ENCODE measurements around the gene RELB.
"Not testable (repeated sequence)": the region's sequence is repeated elsewhere in the genome, so short reads cannot be mapped to it uniquely, and the experiment has no call there.

RELB gene

DNA sequence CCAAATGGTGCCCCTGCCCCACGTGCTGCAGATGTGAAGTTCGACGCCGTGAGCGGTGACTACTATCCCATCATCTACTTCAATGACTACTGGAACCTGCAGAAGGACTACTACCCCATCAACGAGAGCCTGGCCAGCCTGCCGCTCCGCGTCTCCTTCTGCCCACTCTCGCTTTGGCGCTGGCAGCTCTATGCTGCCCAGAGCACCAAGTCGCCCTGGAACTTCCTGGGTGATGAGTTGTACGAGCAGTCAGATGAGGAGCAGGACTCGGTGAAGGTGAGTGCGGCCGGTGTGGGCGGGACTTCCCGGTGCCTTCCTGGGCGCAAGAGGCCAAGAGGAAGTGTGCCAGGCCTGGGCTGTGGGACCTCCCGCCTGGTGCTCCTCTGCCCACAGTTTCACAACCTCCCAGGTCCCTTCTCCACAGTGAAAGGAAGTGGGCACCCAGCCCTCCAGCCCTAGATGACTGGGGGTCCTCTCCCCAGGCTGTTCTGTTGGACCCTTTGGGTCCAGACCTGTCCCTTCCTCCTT lies 14.1 kb upstream of the RELB start:
- DNase-seq (ENCODE audit: low spot score), result no peak

DNA sequence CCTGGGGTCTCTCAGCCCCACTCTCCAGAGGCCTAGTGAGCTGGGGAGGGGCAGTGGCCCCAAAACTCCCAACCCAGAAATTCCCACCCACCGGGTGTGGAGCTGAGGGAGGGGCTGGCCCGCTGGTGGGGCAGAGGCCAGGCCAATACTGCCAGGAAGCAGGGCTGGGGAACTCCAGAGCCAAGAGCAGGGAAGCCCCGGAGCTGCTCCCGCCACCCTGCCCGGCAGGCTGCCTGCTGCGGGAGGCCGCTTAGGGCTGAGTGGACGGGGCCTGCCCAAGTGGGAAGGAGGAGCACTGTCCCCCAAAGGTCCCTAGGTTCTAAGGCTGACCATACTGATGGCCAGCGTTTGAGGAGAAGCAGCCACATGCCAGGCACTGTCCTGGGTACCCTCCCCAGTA lies 13.0 kb upstream of the RELB start:
- no peak for DNase-seq (ENCODE audit: low spot score)

DNA sequence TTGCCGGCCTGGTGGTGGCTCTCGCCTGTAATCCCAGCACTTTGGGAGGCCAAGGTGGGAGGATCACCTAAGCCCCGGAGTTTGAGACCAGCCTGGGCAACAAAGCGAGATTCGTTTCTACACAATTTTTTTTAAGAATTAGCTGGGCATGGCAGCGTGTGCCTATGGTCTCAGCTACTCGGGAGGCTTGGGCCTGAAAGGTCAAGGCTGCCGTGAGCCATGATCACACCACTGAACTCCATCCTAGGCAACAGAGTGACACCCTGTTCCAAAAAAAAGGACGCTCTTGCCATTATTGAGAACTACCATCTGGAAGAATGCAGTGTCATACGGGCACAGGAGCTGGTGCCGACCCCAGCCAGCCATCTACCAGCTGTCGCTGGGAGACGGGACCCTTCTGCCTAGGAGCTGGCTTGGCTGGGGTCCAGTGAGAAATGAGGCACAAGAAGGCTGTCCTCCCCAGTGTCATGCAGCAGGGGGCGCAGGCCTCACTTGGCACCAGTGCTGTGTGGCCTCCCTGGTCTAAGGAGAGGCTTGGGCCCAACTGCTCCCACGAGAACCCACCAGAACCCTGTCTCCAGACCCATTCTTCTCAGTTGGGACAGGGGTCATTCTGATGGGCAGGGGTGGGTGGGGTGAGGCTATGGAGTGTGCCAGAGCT lies 12.2 kb upstream of the RELB start:
- peak; percentile 80 for DNase-seq (ENCODE audit: low spot score)

DNA sequence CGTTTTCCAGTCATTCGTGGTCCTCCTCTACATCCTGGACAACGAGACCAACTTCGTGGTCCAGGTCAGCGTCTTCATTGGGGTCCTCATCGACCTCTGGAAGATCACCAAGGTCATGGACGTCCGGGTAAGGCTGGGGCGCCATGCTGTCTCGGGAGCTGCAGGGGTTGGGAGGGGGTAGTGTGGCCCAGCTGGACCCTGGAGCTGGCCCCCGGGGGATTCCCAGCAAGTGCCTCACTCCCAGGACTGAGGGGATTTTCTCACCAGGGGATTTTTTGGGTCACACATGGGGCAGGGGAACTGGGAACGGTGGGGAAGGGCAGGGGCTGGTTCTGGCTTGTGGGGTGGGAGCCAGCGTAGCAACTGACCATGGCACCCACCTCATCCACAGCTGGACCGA lies 10.8 kb upstream of the RELB start:
- no peak for DNase-seq (ENCODE audit: low spot score)

DNA sequence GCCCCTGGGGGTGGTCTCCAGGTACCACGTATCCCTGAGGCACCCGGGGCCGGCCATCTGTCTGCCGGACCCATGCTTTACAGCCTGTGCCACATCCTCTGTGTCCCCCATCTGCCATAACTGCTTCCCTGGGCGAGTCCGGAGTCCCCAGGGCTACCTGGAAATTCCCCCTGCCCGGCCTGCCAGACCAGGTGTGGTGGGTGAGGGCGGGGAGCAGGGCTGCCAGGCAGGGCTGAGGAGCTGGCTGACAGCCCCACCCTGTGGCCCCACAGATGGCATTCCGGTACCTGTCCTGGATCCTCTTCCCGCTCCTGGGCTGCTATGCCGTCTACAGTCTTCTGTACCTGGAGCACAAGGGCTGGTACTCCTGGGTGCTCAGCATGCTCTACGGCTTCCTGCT lies 10.3 kb upstream of the RELB start:
- DNase-seq (ENCODE audit: low spot score), result no peak

DNA sequence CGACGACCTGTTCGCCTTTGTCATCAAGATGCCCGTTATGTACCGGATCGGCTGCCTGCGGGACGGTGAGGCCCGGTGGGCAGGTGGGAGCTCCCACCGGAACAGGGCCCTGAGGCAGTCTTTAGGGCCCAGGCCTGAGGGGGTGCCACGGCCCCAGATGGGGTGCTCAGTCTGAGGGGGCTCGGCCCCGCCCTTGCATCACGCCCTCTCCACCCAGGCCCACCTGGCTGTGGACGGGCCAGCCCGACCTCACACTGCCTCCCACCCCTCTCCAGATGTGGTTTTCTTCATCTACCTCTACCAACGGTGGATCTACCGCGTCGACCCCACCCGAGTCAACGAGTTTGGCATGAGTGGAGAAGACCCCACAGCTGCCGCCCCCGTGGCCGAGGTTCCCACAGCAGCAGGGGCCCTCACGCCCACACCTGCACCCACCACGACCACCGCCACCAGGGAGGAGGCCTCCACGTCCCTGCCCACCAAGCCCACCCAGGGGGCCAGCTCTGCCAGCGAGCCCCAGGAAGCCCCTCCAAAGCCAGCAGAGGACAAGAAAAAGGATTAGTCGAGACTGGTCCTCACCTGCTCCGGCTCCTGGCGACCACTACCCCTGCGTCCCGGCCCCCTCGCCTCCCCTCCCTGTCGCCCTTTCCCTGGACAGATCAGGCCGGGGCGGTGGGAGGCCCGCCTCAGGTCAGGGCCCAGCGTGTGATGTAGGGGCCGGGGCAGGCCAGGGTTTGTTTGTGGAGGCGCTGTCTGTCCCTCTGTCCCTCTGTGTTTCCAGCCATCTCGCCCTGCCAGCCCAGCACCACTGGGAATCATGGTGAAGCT lies 8.7 kb upstream of the RELB start:
- DNase-seq (ENCODE audit: low spot score), result no peak

DNA sequence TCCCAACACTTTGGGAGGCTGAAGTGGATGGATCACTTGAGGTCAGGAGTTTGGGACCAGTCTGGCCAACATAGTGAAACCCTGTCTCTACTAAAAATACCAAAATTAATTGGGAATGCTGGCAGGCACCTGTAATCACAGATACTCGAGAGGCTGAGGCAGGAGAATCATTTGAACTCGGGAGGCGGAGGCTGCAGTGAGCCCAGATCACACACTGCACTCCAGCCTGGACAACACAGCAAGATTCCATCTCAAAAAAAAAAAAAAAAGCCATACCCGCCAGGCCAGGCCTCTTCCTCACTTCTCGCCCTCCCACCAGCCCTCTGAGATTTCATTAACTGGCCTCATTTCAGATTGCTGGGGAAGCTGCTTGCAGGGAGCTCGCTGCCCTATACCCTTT lies 7.7 kb upstream of the RELB start:
- DNase-seq (ENCODE audit: low spot score), result no peak

DNA sequence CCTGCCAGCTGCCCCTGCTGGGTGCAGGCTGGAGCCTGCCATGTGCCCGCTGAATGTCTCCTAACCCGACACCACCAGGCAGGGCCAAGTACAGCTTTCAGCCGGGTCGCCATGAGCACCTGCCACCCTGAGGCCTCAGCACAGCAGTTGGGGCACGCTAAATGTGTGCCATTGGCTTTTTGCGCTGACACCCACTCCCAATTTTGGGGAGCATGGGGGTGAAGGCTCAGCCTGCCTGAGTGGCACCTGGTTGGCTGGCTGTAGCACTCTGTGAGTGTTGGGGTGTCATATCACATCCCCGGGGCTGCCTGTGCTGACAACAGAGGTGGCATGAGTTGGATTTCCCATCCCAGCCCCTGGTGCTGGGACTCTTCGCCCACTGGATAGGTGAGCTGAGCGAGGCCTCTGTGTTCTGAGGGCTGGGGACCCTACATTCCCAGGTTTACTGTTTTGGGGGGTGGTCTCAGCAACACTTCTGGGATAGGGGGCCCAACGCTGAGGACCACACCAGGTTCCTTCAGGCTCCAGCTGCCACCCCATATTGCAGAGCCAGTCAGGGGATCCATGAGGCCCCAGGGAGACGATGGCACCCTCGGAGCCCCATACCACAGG lies 7.2 kb upstream of the RELB start:
- no peak for DNase-seq (ENCODE audit: low spot score)

DNA sequence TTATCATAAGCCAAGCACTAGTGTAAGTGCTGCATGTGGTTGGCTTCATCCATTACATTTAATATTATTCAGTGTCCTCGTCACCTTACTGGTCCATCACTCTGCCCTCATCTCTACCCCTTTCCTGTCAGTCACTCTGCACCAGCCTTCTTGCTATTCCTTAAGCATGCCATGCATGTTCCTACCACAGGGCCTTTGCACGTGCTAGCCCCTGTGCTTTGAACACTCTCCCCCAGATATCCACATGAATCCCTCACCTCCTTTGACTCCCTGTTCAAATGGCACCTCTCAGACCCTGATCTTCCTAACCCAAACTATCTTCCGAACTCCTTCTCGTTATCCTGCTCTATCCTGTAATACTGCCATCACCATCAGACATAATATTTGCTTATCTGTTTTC lies 3.2 kb upstream of the RELB start:
- DNase-seq (ENCODE audit: low spot score), result no peak

DNA sequence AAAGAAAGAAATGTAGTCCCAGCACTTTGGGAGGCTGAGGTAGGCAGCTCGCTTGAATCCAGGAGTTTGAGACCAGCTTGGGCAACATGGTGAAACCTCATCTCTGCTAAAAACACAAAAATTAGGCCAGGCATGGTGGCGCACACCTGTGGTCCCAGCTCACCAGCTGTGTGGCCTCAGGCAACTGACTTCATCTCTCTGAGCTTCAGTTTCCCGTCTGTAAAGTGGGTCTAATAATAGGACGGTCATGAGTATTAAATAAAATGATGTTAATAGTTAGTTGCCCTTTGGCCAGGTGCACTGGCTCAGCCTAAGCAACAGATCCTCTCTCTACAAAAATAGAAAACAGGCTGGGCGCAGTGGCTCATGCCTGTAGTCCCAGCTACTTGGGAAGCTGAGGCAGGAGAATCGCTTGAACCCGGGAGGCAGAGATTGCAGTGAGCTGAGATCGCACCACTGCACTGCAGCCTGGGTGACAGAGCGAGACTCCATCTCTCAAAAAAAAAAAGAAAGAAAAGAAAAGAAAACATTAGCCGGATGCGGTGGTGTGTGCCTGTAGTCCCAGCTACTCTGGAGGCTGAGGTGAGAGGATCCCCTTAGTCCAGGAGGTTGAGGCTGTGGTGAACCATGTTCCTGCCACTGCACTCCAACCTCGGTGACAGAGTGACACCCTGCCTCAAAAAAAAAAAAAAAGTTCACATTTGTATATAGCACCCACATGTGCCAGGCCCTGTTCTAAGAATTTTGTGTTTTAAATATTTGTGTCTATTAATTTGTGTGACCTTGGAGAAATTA lies 1.9 kb upstream of the RELB start:
- DNase-seq (ENCODE audit: low spot score), result not testable (repeated sequence)

DNA sequence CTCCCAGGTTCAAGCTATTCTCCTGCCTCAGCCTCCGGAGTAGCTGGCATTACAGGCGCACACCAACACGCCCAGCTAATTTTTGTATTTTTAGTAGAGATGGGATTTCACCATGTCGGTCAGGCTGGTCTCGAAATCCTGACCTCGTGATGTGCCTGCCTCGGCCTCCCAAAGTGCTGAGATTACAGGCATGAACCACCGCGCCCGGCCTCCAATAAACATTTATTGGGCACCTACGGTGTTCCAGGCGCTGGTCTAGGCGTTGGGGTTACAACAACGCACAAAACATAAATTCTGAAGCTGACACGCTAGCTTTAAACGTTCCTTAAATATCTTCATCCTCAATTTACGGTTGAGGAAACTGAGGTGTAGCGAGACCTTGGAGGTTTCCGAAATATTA lies 599 bp upstream of the RELB start:
- DNase-seq (ENCODE audit: low spot score), result not testable (repeated sequence)

DNA sequence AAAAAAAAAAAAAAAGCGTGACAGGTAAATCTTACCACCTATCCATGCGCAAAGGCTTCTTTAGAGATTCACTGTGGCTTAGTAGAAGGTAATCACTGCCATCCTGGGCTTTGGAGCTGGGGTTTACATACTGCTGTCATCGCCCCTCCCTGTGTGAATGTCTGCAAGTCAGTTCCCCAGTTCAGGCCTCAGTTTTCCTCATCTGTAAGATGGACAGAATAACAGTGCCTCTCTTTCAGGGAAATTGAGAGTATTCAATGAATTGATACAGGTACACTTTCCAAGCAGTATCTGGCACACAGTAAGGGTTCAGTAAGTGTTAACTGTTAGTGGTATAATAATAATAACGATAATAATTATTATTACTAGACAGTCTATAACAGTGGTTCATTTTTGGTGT lies 2.2 kb downstream of the RELB start:
- DNase-seq (ENCODE audit: low spot score), result no peak

DNA sequence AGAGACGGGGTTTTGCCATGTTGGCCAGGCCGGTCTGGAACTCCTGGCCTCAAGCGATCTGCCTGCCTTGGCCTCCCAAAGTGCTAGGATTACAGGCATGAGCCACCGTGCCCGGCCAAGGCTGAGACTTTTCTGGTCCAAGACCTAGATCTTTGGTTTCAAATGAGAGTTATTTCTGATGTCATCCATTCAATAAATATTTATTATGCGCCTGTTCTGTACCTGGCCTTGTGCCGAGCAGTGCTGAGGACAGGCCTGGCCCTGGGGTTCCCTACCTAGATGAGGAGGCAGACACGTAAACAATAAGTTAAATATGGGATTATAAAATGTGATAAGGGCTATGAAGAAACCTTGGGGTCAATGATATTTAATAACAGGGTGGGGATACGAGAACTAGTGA lies 4.5 kb downstream of the RELB start:
- DNase-seq (ENCODE audit: low spot score), result no peak

DNA sequence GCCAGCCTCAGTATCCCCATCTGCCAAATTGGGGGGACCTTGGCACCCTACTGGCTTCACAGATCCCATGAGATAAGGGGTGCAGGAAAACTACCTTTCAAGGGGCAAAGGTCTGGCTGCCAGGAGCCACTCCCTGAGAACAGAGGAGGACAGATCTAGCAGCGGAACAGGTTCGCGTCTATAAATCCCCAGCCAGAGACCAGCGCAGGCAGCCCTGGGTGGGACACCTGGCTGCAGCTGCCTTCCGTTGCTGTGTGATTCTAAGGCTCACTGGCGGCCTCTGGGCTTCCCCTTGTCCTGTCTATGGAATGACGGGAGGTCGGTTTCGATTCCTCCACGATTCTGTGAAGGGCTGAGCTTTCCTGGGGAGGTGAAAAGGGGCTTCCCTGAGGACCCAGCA lies 7.3 kb downstream of the RELB start:
- DNase-seq (ENCODE audit: low spot score), result no peak

DNA sequence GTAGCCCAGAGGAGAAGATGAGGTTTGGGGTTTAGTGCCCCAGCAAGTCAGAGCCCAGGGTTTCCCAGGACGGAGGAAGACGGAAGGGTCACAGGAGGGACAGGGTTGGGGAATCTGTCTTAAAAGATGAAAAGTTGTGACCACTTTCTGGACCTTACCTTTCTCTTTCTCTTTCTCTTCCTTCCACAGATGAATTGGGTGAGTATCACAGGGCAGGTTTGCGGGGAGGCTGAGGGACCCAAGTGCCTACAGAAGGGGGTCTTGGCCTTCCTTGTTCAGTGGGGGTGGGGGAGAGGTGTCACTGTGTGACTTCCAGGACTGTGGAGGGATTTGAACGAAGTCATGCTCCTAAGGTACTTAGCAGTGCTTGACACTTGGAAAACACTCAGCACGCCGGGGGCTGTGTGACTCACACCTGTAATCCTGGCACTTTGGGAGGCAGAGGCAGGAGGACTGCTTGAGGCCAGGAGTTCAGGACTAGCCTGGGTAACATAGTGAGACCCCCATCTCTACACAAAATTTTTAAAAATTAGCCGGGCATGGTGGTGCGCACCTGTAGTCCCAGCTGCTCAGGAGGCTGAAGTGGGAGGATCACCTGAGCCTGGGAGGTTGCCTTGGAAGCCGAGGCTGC lies 8.5 kb downstream of the RELB start:
- no peak for DNase-seq (ENCODE audit: low spot score)

DNA sequence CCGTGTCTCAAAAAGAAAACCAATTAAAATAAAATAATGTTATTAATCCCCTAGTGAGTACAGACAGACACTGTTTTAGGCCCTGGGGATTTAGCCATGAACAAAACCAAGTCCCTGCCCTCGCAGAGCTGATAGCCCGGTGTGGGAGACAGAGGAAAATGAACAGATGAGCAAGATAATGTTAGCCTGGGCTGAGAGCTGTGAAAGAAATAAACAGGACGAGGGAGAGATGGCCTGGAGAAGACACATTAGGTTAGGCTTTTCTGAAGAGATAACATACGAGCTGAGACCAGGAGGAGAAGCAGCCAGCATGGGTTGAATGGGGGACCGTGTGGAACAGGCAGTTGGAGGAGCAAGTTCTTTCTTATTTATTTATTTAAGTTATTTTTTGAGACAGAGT lies 9.0 kb downstream of the RELB start:
- DNase-seq (ENCODE audit: low spot score), result no peak

DNA sequence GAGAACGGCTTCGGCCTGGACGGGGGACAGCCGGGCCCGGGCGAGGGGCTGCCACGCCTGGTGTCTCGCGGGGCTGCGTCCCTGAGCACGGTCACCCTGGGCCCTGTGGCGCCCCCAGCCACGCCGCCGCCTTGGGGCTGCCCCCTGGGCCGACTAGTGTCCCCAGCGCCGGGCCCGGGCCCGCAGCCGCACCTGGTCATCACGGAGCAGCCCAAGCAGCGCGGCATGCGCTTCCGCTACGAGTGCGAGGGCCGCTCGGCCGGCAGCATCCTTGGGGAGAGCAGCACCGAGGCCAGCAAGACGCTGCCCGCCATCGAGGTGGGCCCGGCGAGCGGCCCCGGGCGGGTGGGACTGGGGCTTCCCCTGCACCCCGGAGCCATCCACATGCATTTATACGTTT lies 10.7 kb downstream of the RELB start:
- DNase-seq (ENCODE audit: low spot score), result no peak

DNA sequence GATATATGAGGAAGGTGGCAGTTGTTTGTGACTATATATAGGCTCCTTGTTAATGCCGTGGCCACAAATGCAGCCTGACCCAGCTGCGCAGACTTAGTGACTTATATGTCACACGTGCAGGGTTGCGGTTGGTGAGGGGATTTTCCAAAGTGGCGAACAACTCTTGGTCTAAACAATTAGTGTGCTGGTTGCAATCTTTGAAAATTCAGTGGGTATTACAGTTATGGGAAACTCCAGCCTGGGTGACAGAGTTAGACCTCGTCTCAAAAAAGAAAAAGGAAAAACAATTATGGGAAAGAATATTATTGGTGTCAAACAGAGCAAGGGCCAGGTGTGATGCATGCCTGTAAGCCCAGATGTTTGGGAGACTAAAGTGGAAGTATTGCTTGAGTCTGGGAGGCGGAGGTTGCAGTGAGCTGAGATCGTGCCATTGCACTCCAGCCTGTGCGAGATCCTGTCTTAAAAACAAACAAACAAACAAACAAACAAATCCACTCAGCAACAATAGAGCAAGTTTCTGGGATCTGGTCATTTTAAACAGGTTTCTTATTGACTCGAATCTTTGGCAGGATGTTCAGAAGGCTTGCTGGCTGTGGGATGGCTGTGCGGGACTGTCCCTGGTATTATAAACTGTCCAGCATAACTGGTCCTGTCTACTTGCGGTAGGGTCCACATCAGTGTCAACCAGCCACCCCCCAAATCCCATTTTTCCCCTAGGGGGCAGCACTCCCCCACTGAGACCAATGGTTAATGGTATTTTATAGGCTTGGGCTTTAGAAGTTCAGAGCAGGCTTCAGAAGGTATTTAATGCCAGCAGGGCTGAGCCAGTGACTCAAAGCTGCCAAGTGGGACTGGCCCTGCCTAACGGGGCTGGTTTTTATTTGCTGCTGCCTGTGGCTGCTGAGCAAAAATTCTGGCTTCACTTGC lies 15.4 kb downstream of the RELB start:
- DNase-seq (ENCODE audit: low spot score), result peak; percentile 95

DNA sequence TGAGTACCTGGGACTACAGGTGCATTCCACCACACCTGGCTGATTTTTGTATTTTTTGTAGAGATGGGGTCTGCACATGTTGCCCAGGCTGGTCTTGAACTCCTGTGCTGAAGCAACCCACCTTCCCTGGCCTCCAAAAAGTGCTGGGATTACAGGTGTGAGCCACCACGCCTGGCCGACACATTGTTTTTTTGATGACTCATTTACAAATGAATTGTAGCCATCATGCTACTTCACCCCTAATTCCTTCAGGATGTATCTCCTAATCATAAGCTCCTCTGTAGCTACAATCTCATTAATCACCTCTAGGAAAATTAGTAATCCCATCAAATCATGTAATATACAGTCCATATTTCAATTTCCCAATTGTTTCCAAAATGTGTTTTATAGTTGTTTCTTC lies 17.9 kb downstream of the RELB start:
- DNase-seq (ENCODE audit: low spot score), result no peak

DNA sequence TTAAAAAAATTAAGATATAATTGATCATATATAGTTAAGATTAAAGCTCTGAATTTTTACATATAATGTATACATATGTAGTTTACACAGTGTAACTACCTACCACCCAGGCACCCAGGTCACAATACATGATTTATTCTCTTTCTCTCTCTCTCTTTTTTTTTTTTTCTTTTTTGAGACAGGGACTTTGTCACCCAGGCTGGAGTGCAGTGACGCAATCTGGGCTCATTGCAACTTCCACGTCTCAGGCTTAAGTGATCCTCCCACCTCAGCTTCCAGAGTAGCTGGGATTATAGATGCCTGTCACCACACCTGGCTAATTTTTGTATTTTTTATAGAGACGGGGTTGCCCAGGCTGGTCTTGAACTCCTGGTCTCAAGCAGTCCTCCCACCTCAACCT lies 18.8 kb downstream of the RELB start:
- no peak for DNase-seq (ENCODE audit: low spot score)

DNA sequence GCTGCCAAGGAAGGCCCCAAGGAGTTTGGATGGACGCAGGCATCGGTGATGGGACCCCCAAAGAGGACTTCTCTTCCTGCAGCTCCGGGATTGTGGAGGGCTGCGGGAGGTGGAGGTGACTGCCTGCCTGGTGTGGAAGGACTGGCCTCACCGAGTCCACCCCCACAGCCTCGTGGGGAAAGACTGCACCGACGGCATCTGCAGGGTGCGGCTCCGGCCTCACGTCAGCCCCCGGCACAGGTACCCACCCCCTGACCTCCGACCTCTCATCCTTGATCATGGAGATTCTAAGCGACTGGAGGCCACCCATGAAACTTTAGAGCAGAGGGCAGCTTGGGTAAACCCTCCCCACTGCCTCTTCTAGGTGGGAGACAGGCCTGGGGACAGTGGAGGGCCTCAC lies 20.7 kb downstream of the RELB start:
- no peak for DNase-seq (ENCODE audit: low spot score)

All from AG08395 (cell line).